GM18526 (cell line): ENCODE measurements around the gene LRP8.

Source experiments
- POLR2A ChIP-seq: IDR thresholded peaks from 3 replicates; pipeline ENCODE4 v1.6.1; 2011; ENCODE audit not compliant: insufficient read length; ENCODE audit errors: extremely low read depth

The LRP8 gene

GRCh38 chr1:53348486-53349368 is 20.9 kb upstream of the LRP8 start:
- no peak for TF ChIP-seq POLR2A

GRCh38 chr1:53346814-53347176 is 18.9 kb upstream of the LRP8 start:
- no peak for TF ChIP-seq POLR2A

- no peak for TF ChIP-seq POLR2A
Observed at GRCh38 chr1:53345996-53346813, 18.3 kb upstream of the LRP8 start.

- no peak for TF ChIP-seq POLR2A
Observed at GRCh38 chr1:53344921-53345838, 17.3 kb upstream of the LRP8 start.

GRCh38 chr1:53343831-53344668 is 16.2 kb upstream of the LRP8 start:
- TF ChIP-seq POLR2A: no peak

GRCh38 chr1:53342735-53343470 is 15.0 kb upstream of the LRP8 start:
- TF ChIP-seq POLR2A: no peak

GRCh38 chr1:53341961-53342707 is 14.3 kb upstream of the LRP8 start:
- TF ChIP-seq POLR2A: no peak

GRCh38 chr1:53341521-53341895 is 13.6 kb upstream of the LRP8 start:
- no peak for TF ChIP-seq POLR2A

- TF ChIP-seq POLR2A: no peak
Observed at GRCh38 chr1:53340660-53341520, 13.0 kb upstream of the LRP8 start.

GRCh38 chr1:53339736-53340635 is 12.1 kb upstream of the LRP8 start:
- no peak for TF ChIP-seq POLR2A

- TF ChIP-seq POLR2A: no peak
Observed at GRCh38 chr1:53338423-53338822, 10.6 kb upstream of the LRP8 start.
